ENCODE measurements around the gene CXCR6. TPM values are rescaled to one million over a fixed set of nuclear protein-coding genes. Genes with fewer than 3 reads are reported as not detected.

CXCR6 gene
- total and polyA plus RNA-seq, 2 of the 8 experiments (the other 6 are each of a cell fraction or from before 2014, with no cell fraction given): not detected

GRCh38 chr3:45980229-45980813 lies 37.1 kb downstream of the CXCR6 start (continued):
- TF ChIP-seq KDM4A (IDR thresholded peaks at IDR 0.05; ENCODE audit: low read depth, low read length, severe bottlenecking): no peak
- no peak for TF ChIP-seq TEAD4 (IDR thresholded peaks at IDR 0.05; ENCODE audit: low read depth, low read length)
- no peak for TF ChIP-seq ASH2L (IDR thresholded peaks at IDR 0.05; ENCODE audit: low read length)
